HepG2 (cell line): ENCODE data around the gene NEDD4. TPM values are rescaled to one million over a fixed set of nuclear protein-coding genes. Genes with fewer than 3 reads are reported as not detected.
A peak's percentile ranks its signal among the peaks of the same experiment; 100 is the strongest.

ENCODE experiments used
- ATAC-seq: fragments of 200-7000 bp; cut with Tn5 transposase; 3 replicates; pipeline ENCODE4 v1.9.1; 2020; ENCODE audit warnings: mild to moderate bottlenecking, moderate library complexity
- BruUV-seq: library from RNA; stranded (reverse); fragments of 400-500 nt; replicated peaks from 2 replicates; lab custom pipeline; 2021; lab: Mats Ljungman, UMichigan
- CTCF ChIA-PET: fragments of 300-600 bp; formaldehyde crosslinking; extraction: SDS; loops from one replicate; lab custom pipeline; 2021; ENCODE audit warnings: low total read pairs, inconsistent platforms, low intra/inter-chr PET ratio; lab: Yijun Ruan, JAX
- POLR2A ChIA-PET: fragments of 350-600 bp; sonication (Branson Sonifier 250); formaldehyde crosslinking; loops from one replicate; lab custom pipeline; 2020; ENCODE audit warnings: antibody characterized with exemption, inconsistent platforms; lab: Yijun Ruan, JAX
- DNase-seq: peaks from one replicate; pipeline ENCODE4 v3.0.0-alpha.2; 2015; ENCODE audit warnings: low spot score
- FAIRE-seq: peaks from 3 replicates; lab custom pipeline; 2011; peaks lifted over from hg19 to GRCh38; lab: Jason Lieb, UNC
- H2AFZ ChIP-seq: one replicate; pipeline ENCODE4 v1.6.1; 2011; ENCODE audit warnings: low read length, inconsistent platforms
- H3K27ac ChIP-seq: fragments of 300-600 bp; 3 replicates; pipeline ENCODE4 v1.8.0; 2011; ENCODE audit warnings: mixed run types, mild to moderate bottlenecking, mixed read lengths, low read length, inconsistent platforms; ENCODE audit not compliant: insufficient read depth; ENCODE audit errors: extremely low read length
- H3K27me3 ChIP-seq, 2 experiments: fragments of 200-600 bp in 1 of 2; 2 replicates in 1 of 2; 3 replicates in 1 of 2; pipeline versions ENCODE4 v1.6.0 to v1.8.0; 2011; ENCODE audit warnings: low read length in 2 of 2, mild to moderate bottlenecking in 2 of 2, moderate library complexity in 2 of 2, inconsistent platforms in 1 of 2; ENCODE audit not compliant: insufficient read depth in 2 of 2, control insufficient read depth in 1 of 2
- H3K36me3 ChIP-seq, 2 experiments: fragments of 200-600 bp in 1 of 2; replicated peaks in 1 of 2; 2 replicates in 1 of 2; 3 replicates in 1 of 2; pipeline versions ENCODE4 v1.5.1 to v1.8.0; 2011; ENCODE audit warnings: low read length in 2 of 2, inconsistent platforms in 1 of 2; ENCODE audit not compliant: insufficient read depth in 2 of 2, control insufficient read depth in 1 of 2
- H3K4me1 ChIP-seq: 2 replicates; pipeline ENCODE4 v1.5.1; 2012; ENCODE audit warnings: low read length, inconsistent platforms; ENCODE audit not compliant: insufficient read depth
- H3K4me2 ChIP-seq: 2 replicates; pipeline ENCODE4 v1.6.0; 2011; ENCODE audit warnings: low read depth, low read length, inconsistent platforms
- H3K4me3 ChIP-seq, 3 experiments: fragments of 200-600 bp in 1 of 3; sonication (generic), shearing (Covaris generic) in 1 of 3; replicated peaks in 1 of 3; 2 replicates each; pipeline ENCODE4 v1.5.1; 2011 to 2016; ENCODE audit warnings: low read length in 3 of 3, inconsistent platforms in 2 of 3, low read depth in 2 of 3, mild to moderate bottlenecking in 2 of 3, control low read depth in 1 of 3, mixed read lengths in 1 of 3; ENCODE audit not compliant: insufficient read depth in 1 of 3
- H3K79me2 ChIP-seq: one replicate; pipeline ENCODE4 v1.6.1; 2011; ENCODE audit warnings: low read length, inconsistent platforms; ENCODE audit not compliant: insufficient read depth
- H3K9ac ChIP-seq: 2 replicates; pipeline ENCODE4 v1.6.0; 2011; ENCODE audit warnings: mild to moderate bottlenecking, low read depth, low read length, inconsistent platforms; ENCODE audit not compliant: insufficient read depth
- H3K9me3 ChIP-seq: 2 replicates; pipeline ENCODE4 v1.5.1; 2012; ENCODE audit warnings: mild to moderate bottlenecking, low read length
- H4K20me1 ChIP-seq: 2 replicates; pipeline ENCODE4 v1.6.0; 2011; ENCODE audit warnings: inconsistent platforms, mild to moderate bottlenecking, low read length, moderate library complexity; ENCODE audit not compliant: insufficient read depth
- ETV6 ChIP-seq: sonication (generic); formaldehyde crosslinking; conservative IDR thresholded peaks from 2 replicates; pipeline ENCODE4 v1.4.0; 2020; ENCODE audit warnings: missing genetic modification reagents
- ISX ChIP-seq: sonication (generic); formaldehyde crosslinking; conservative IDR thresholded peaks from 2 replicates; pipeline ENCODE4 v1.5.0; 2020; ENCODE audit warnings: missing genetic modification reagents
- MNT ChIP-seq: fragments of 450-650 bp; IDR thresholded peaks from 2 replicates; pipeline ENCODE4 v1.6.1; 2016
- TBX2 ChIP-seq: sonication (generic); formaldehyde crosslinking; IDR thresholded peaks from 2 replicates; pipeline ENCODE4 v1.5.0; 2020; ENCODE audit warnings: missing genetic modification reagents, mild to moderate bottlenecking, borderline replicate concordance
- ZNF282 ChIP-seq: fragments of 450-650 bp; IDR thresholded peaks from 2 replicates; pipeline ENCODE4 v1.6.1; 2018; ENCODE audit not compliant: partially characterized antibody
- ZNF362 ChIP-seq: sonication (generic); formaldehyde crosslinking; IDR thresholded peaks from 2 replicates; pipeline ENCODE4 v1.4.0; 2020; ENCODE audit warnings: missing genetic modification reagents, mild to moderate bottlenecking, borderline replicate concordance
- ZNF496 ChIP-seq: sonication (generic); formaldehyde crosslinking; IDR thresholded peaks from 2 replicates; pipeline ENCODE4 v1.8.1; 2023; ENCODE audit warnings: mild to moderate bottlenecking, moderate library complexity, missing genetic modification reagents; ENCODE audit not compliant: insufficient replicate concordance
- ZNF574 ChIP-seq: sonication (generic); formaldehyde crosslinking; IDR thresholded peaks from 2 replicates; pipeline ENCODE4 v1.4.0; 2020; ENCODE audit warnings: missing genetic modification reagents
- ZNF660 ChIP-seq: sonication (generic); formaldehyde crosslinking; IDR thresholded peaks from 2 replicates; pipeline ENCODE4 v1.5.1; 2020; ENCODE audit warnings: mild to moderate bottlenecking, low read depth, missing genetic modification reagents, borderline replicate concordance
- ZNF761 ChIP-seq: sonication (generic); formaldehyde crosslinking; conservative IDR thresholded peaks from 2 replicates; pipeline ENCODE4 v1.4.0; 2020; ENCODE audit warnings: mild to moderate bottlenecking, missing genetic modification reagents
- WGBS: methylation state at CpG from one replicate; pipeline ENCODE4 v1.1.6; 2017; ENCODE audit warnings: low lambda C conversion rate; 5-methylcytosine and 5-hydroxymethylcytosine counted together
- in situ Hi-C: cut with HindIII; loops from 2 replicates; pipeline ENCODE4 v1.10.0; 2017; ENCODE audit warnings: low pct_unique_long_range_greater_than_20kb; ENCODE audit not compliant: extremely low pct_ligation_motif_present
- intact Hi-C: fragments of 100-400 bp; cut with micrococcal nuclease; formaldehyde crosslinking; loops from one replicate; pipeline ENCODE4 v1.10.0; 2022; ENCODE audit not compliant: unreplicated experiment
- polyA plus RNA-seq, 8 experiments: library from polyadenylated mRNA; depleted of rRNA in 3 of 8; stranded (reverse) in 7 of 8; unstranded in 1 of 8; fragments of >200 nt; fragmentation: Illumina TruSeq in 4 of 8; extraction: Trizol in 4 of 8; gene quantifications; 2 replicates each; pipeline versions ENCODE4 v1.2.1 to v1.2.3, GENCODE V29; 2011 to 2016; ENCODE audit warnings: low read depth in 4 of 8, missing spikeins in 1 of 8, mixed read lengths in 1 of 8; ENCODE audit not compliant: insufficient read depth in 1 of 8
- total RNA-seq, 5 experiments: library from RNA; depleted of rRNA; stranded (reverse); fragments of >200 nt; fragmentation: Illumina TruSeq; extraction: Trizol; gene quantifications; 2 replicates each; pipeline ENCODE4 v1.2.3, GENCODE V29; 2016; ENCODE audit warnings: low read depth in 1 of 5

NEDD4 gene
- total and polyA plus RNA-seq, 2 of the 13 experiments (the other 11 are each of a cell fraction or from before 2014, with no cell fraction given) = 10.4 to 13.0 TPM

GRCh38 chr15:55791551-55792400 lies 201.6 kb downstream of the NEDD4 start:
- ATAC-seq (peak; percentile 34; the same call in 1 of the 3 replicates), FAIRE-seq (no peak), DNase-seq (no peak)
- Histone ChIP-seq H4K20me1 (no peaks in the 10 kb centered on the region), H3K36me3 (no peaks in the 10 kb centered on the region), H3K4me2 (peak overlapping the region; percentile 32), H3K4me1 (peaks cover 16% of the 10 kb centered on the region), H3K9ac (no peak overlapping the region), H3K9me3 (no peaks in the 10 kb centered on the region), H3K27me3 (no peaks in the 10 kb centered on the region), H2AFZ (no peak overlapping the region), H3K79me2 (no peaks in the 10 kb centered on the region), H3K27ac (no peak overlapping the region), H3K4me3 (no peak overlapping the region)
- no TSS peak for BruUV-seq
- ChIA-PET CTCF (no interaction called here), POLR2A (interaction anchor here (0.5 kb wide), 1 partner anchor 12 kb away, joined by 4 read pairs; no protein-coding TSS in a partner anchor)
- WGBS = 0% methylated on average over 1 of the region's 3 CpGs
- in situ Hi-C loops (no loop called here), intact Hi-C loops (no loop called here)
- no peak for TF ChIP-seq ISX (CRISPR knock-in tag)
- no peak for TF ChIP-seq ZNF362 (CRISPR knock-in tag)
- TF ChIP-seq ETV6 (CRISPR knock-in tag) = no peak
- no peak for TF ChIP-seq MNT
- TF ChIP-seq ZNF660 (CRISPR knock-in tag) = no peak
- no peak for TF ChIP-seq ZNF496
- no peak for TF ChIP-seq TBX2 (CRISPR knock-in tag)
- TF ChIP-seq ZNF761 = no peak
- no peak for TF ChIP-seq ZNF282
- TF ChIP-seq ZNF574 = no peak
